A549 (cell line): ENCODE data around the gene ZNF423. TPM values are rescaled to one million over a fixed set of nuclear protein-coding genes. Genes with fewer than 3 reads are reported as not detected.

Experiments used
- ATAC-seq, 2 experiments: fragments of 200-7000 bp in 1 of 2; fragments of >200 bp in 1 of 2; cut with Nextera tagmentation in 1 of 2; cut with Tn5 transposase in 1 of 2; 3 replicates each; pipeline versions ENCODE4 v1.8.0 to v1.9.1; 2018 to 2020; ENCODE audit warnings: mild to moderate bottlenecking in 1 of 2, moderate library complexity in 1 of 2
- CTCF ChIA-PET: fragments of 300-600 bp; sonication (Branson Sonifier 250); formaldehyde crosslinking; extraction: SDS; loops from one replicate; lab custom pipeline; 2021; ENCODE audit warnings: antibody characterized with exemption, inconsistent platforms; lab: Yijun Ruan, JAX
- POLR2A ChIA-PET: fragments of 350-600 bp; formaldehyde crosslinking; extraction: SDS; loops from one replicate; lab custom pipeline; 2021; ENCODE audit warnings: antibody characterized with exemption, inconsistent platforms; lab: Yijun Ruan, JAX
- DNase-seq, 2 experiments: peaks; one replicate each; pipeline versions ENCODE4 v3.0.0 to v3.0.0-alpha.2; 2011 to 2016; ENCODE audit warnings: low read depth in 1 of 2, low spot score in 1 of 2
- FAIRE-seq: peaks from 2 replicates; lab custom pipeline; 2011; peaks lifted over from hg19 to GRCh38; lab: Jason Lieb, UNC
- H3K27ac ChIP-seq, 2 experiments: fragments of >200 bp; sonication (Bioruptor Twin); formaldehyde crosslinking; 3 replicates each; pipeline ENCODE4 v1.5.1; 2016 to 2017
- H3K4me1 ChIP-seq: fragments of >200 bp; sonication (Bioruptor Twin); formaldehyde crosslinking; 3 replicates; pipeline ENCODE4 v1.6.1; 2016
- H3K4me2 ChIP-seq: fragments of >200 bp; sonication (Bioruptor Twin); formaldehyde crosslinking; 3 replicates; pipeline ENCODE4 v1.6.1; 2016
- H3K4me3 ChIP-seq: fragments of >200 bp; sonication (Bioruptor Twin); formaldehyde crosslinking; 3 replicates; pipeline ENCODE4 v1.5.1; 2016
- H3K9me3 ChIP-seq: fragments of >200 bp; sonication (Bioruptor Twin); formaldehyde crosslinking; 3 replicates; pipeline ENCODE4 v1.6.1; 2016
- BHLHE40 ChIP-seq: IDR thresholded peaks from 2 replicates; pipeline ENCODE4 v1.6.1; 2012; ENCODE audit warnings: low read depth, low read length, inconsistent platforms
- CEBPB ChIP-seq, 2 experiments: fragments of >200 bp in 1 of 2; sonication (Bioruptor Twin) in 1 of 2; formaldehyde crosslinking in 1 of 2; IDR thresholded peaks; 2 replicates each; pipeline ENCODE4 v1.6.1; 2012 to 2016
- CHD4 ChIP-seq: fragments of 200-600 bp; sonication (generic); IDR thresholded peaks from 2 replicates; pipeline ENCODE4 v1.6.1; 2016; ENCODE audit warnings: antibody characterized with exemption, mild to moderate bottlenecking, borderline replicate concordance
- CTCF ChIP-seq: fragments of >200 bp; sonication (Bioruptor Twin); formaldehyde crosslinking; IDR thresholded peaks from 3 replicates; pipeline ENCODE4 v1.5.1; 2016
- E2F6 ChIP-seq: IDR thresholded peaks from 2 replicates; pipeline ENCODE4 v1.6.1; 2012; ENCODE audit warnings: low read depth, borderline replicate concordance
- EP300 ChIP-seq, 2 experiments: fragments of >200 bp; sonication (Bioruptor Twin); formaldehyde crosslinking; IDR thresholded peaks; 2 replicates in 1 of 2; 3 replicates in 1 of 2; pipeline ENCODE4 v1.6.1; 2016 to 2017
- FOSL2 ChIP-seq, 2 experiments: fragments of 450-650 bp in 1 of 2; fragments of >200 bp in 1 of 2; sonication (Bioruptor Twin) in 1 of 2; formaldehyde crosslinking; IDR thresholded peaks; 2 replicates each; pipeline versions ENCODE4 v1.5.0 to v1.6.1; 2016 to 2020; ENCODE audit warnings: mild to moderate bottlenecking in 1 of 2, moderate library complexity in 1 of 2
- HEYL ChIP-seq: fragments of 250-450 bp; sonication (Bioruptor Pico); IDR thresholded peaks from 2 replicates; pipeline ENCODE4 v1.8.0; 2021; ENCODE audit warnings: mild to moderate bottlenecking, moderate library complexity
- HOXA7 ChIP-seq: fragments of 250-450 bp; sonication (Bioruptor Pico); IDR thresholded peaks from 2 replicates; pipeline ENCODE4 v1.5.0; 2020; ENCODE audit warnings: mild to moderate bottlenecking, moderate library complexity
- HOXB13 ChIP-seq: fragments of 250-450 bp; sonication (Bioruptor Pico); IDR thresholded peaks from 2 replicates; pipeline ENCODE4 v1.5.0; 2020; ENCODE audit warnings: low read depth, mild to moderate bottlenecking, moderate library complexity
- HOXB5 ChIP-seq: fragments of 250-450 bp; sonication (Bioruptor Pico); IDR thresholded peaks from 2 replicates; pipeline ENCODE4 v1.5.0; 2020; ENCODE audit warnings: mild to moderate bottlenecking, moderate library complexity
- KDM1A ChIP-seq: fragments of 200-600 bp; sonication (generic); IDR thresholded peaks from 2 replicates; pipeline ENCODE4 v1.6.1; 2016; ENCODE audit warnings: low read depth, mild to moderate bottlenecking
- KDM5A ChIP-seq: fragments of 200-600 bp; sonication (generic); IDR thresholded peaks from 2 replicates; pipeline ENCODE4 v1.6.1; 2016; ENCODE audit warnings: antibody characterized with exemption, mild to moderate bottlenecking
- RAD21 ChIP-seq, 2 experiments: fragments of >200 bp in 1 of 2; sonication (Bioruptor Twin) in 1 of 2; formaldehyde crosslinking in 1 of 2; IDR thresholded peaks in 1 of 2; conservative IDR thresholded peaks in 1 of 2; 2 replicates in 1 of 2; 3 replicates in 1 of 2; pipeline ENCODE4 v1.6.1; 2012 to 2018; ENCODE audit warnings: inconsistent platforms in 1 of 2
- RCOR1 ChIP-seq: fragments of 150-350 bp; IDR thresholded peaks from 2 replicates; pipeline ENCODE4 v1.6.1; 2014; ENCODE audit warnings: antibody characterized with exemption, low read length, low read depth
- RFX5 ChIP-seq: fragments of 450-650 bp; IDR thresholded peaks from 2 replicates; pipeline ENCODE4 v1.7.1; 2014; ENCODE audit warnings: antibody characterized with exemption, mild to moderate bottlenecking, moderate library complexity
- RNF2 ChIP-seq: fragments of 200-600 bp; sonication (generic); IDR thresholded peaks from 2 replicates; pipeline ENCODE4 v1.6.1; 2016; ENCODE audit warnings: low read depth, mild to moderate bottlenecking, antibody characterized with exemption, moderate library complexity, borderline replicate concordance
- SMC3 ChIP-seq: fragments of >200 bp; sonication (Bioruptor Twin); formaldehyde crosslinking; IDR thresholded peaks from 3 replicates; pipeline ENCODE4 v1.6.1; 2018; ENCODE audit warnings: inconsistent platforms
- TP53 ChIP-seq: fragments of 250-450 bp; sonication (Bioruptor Pico); IDR thresholded peaks from 2 replicates; pipeline ENCODE4 v1.5.0; 2021; ENCODE audit warnings: mild to moderate bottlenecking, moderate library complexity
- ZC3H11A ChIP-seq: fragments of 450-650 bp; IDR thresholded peaks from 2 replicates; pipeline ENCODE4 v1.6.1; 2014; ENCODE audit warnings: antibody characterized with exemption, mild to moderate bottlenecking
- ZFP36 ChIP-seq: fragments of 450-650 bp; IDR thresholded peaks from 2 replicates; pipeline ENCODE4 v1.6.1; 2014; ENCODE audit warnings: borderline replicate concordance; ENCODE audit not compliant: partially characterized antibody
- ZNF302 ChIP-seq: fragments of 250-450 bp; sonication (Bioruptor Pico); IDR thresholded peaks from 2 replicates; pipeline ENCODE4 v1.9.0; 2021; ENCODE audit warnings: inconsistent platforms, mild to moderate bottlenecking, moderate library complexity
- ZSCAN20 ChIP-seq: fragments of 250-450 bp; sonication (Bioruptor Pico); IDR thresholded peaks from 2 replicates; pipeline ENCODE4 v1.8.0; 2022; ENCODE audit warnings: mild to moderate bottlenecking, moderate library complexity
- WGBS: methylation state at CpG from one replicate; pipeline ENCODE4 v1.1.6; 2017; ENCODE audit errors: missing lambda C conversion rate; 5-methylcytosine and 5-hydroxymethylcytosine counted together
- polyA plus RNA-seq, 4 experiments: library from polyadenylated mRNA; depleted of rRNA in 3 of 4; stranded (reverse); fragments of >200 nt; fragmentation: RNase III in 1 of 4; extraction: RNeasy Plus Mini Kit Qiagen cat#74134 plus additional on column Dnase treatment in 1 of 4; gene quantifications; 2 replicates in 3 of 4; 3 replicates in 1 of 4; pipeline ENCODE4 v1.2.3, GENCODE V29; 2011 to 2017
- TF ChIP-seq, protein P1 (sequence below): IDR thresholded peaks from 2 replicates; pipeline ENCODE4 v1.6.1; 2012
- TF ChIP-seq, protein P2 (sequence below): fragments of 450-650 bp; IDR thresholded peaks from 2 replicates; pipeline ENCODE4 v1.6.1; 2014; ENCODE audit warnings: antibody characterized with exemption
- TF ChIP-seq, protein P3 (sequence below): fragments of >200 bp; sonication (Bioruptor Twin); formaldehyde crosslinking; IDR thresholded peaks from 2 replicates; pipeline ENCODE4 v1.6.1; 2016

The ZNF423 gene
- polyA plus RNA-seq, 2 of the 4 experiments (the other 2 are of a cell fraction), result 0.04 to 0.10 TPM

DNA sequence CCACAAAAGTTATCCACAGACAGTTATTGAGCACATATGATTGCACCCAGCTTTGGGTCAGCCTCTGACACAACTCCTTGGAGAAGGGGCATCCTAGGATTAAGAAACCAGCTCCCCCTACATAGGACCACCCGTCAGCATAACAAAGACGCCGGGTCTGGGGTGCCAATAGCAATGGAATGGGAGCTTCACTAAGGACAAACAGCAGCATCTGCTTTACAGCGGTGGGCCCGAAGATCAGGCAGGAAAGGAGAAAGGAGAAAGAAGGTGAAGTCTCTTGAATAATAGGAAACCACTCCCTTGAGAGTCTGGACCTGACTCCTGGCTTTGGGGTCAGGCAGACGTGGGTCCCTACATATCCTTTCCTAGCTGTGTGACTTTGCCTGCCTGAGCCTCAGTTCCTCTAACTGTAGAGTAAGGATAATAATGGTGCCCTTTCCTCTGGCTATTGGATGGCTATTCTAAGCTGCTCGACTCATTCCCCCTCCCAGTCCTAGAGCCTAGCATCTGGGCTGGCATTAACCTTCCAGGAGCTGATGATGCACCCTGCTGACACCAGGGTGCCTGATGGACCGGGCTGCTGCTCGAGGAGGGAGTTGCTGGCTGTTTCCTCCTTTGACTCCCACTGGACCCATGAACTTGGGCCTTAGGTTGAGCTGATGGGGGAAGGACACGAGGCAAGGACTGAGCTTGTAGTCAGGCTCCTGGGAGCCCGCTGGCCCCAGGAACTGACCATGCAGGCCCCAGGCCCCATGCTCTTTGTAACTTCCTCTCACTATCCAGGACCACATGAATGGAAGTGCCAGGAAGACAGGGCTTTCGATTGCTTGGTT is 388.2 kb downstream of the ZNF423 start:
- no peak for ATAC-seq
- TF ChIP-seq, protein P1, sequence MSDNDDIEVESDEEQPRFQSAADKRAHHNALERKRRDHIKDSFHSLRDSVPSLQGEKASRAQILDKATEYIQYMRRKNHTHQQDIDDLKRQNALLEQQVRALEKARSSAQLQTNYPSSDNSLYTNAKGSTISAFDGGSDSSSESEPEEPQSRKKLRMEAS, result no peak
- no peak for TF ChIP-seq ZFP36
- no peak for TF ChIP-seq HOXA7 (CRISPR knock-in tag)
- no peak for TF ChIP-seq E2F6
- no peak for TF ChIP-seq EP300 (IDR thresholded peaks at IDR 0.05)
- no peak for TF ChIP-seq BHLHE40
- no peak for TF ChIP-seq TP53 (CRISPR knock-in tag)
- TF ChIP-seq CTCF, result no peak
- no peak for TF ChIP-seq ZSCAN20 (CRISPR knock-in tag)
- no peak for TF ChIP-seq RCOR1
- TF ChIP-seq, protein P2, sequence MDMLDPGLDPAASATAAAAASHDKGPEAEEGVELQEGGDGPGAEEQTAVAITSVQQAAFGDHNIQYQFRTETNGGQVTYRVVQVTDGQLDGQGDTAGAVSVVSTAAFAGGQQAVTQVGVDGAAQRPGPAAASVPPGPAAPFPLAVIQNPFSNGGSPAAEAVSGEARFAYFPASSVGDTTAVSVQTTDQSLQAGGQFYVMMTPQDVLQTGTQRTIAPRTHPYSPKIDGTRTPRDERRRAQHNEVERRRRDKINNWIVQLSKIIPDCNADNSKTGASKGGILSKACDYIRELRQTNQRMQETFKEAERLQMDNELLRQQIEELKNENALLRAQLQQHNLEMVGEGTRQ, result no peak
- TF ChIP-seq ZNF302 (CRISPR knock-in tag), result no peak
- ChIA-PET POLR2A (no interaction called here), CTCF (no interaction called here)
- WGBS, result 10% methylated on average over 10 of the region's 12 CpGs
- no peak overlapping the region for H3K4me2 ChIP-seq
- no peak overlapping the region for H3K4me3 ChIP-seq
- no peaks in the 10 kb centered on the region for H3K9me3 ChIP-seq
- no peak for DNase-seq
- no peak for FAIRE-seq
- no peak overlapping the region for H3K27ac ChIP-seq
- no peaks in the 10 kb centered on the region for H3K4me1 ChIP-seq

DNA sequence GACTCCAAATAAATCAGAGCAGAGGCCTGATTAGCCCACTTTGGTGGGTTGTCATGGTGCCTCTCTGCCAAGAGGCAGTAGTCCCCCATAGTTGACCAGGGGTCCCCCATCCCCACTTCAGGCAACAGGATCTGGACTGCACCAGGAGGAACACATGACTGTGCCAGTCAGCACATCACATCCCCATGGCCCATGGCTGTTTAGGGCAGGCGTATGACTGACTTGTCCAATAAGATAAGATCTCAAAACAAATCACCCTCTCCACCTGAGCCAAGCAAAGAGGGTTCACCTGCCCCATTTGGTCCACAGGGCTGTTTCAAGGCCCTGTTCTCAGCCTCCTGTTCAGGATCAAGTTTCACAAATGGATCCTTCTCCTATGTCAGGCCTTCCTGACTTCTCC is 389.0 kb downstream of the ZNF423 start:
- no peak overlapping the region for H3K4me2 ChIP-seq
- no peak overlapping the region for H3K4me3 ChIP-seq
- ATAC-seq, result no peak
- POLR2A ChIA-PET, result no interaction called here
- no peak overlapping the region for H3K27ac ChIP-seq
- TF ChIP-seq KDM5A, result no peak
- no peak for TF ChIP-seq EP300 (IDR thresholded peaks at IDR 0.05)
- TF ChIP-seq ZC3H11A, result no peak
- TF ChIP-seq, protein P1, result no peak
- no peak for TF ChIP-seq BHLHE40
- TF ChIP-seq, protein P3, sequence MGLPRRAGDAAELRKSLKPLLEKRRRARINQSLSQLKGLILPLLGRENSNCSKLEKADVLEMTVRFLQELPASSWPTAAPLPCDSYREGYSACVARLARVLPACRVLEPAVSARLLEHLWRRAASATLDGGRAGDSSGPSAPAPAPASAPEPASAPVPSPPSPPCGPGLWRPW, result no peak
- TF ChIP-seq FOSL2 (IDR thresholded peaks at IDR 0.05), result no peak
- no peak for TF ChIP-seq FOSL2 (CRISPR knock-in tag; IDR thresholded peaks at IDR 0.05)
- TF ChIP-seq, all 56 proteins: peak for 0
- FAIRE-seq (no peak), DNase-seq (no peak)
- WGBS, result 33% methylated on average over 1 of the region's 1 CpG
- no peaks in the 10 kb centered on the region for H3K9me3 ChIP-seq
- CTCF ChIA-PET, result no interaction called here
- H3K4me1 ChIP-seq, result no peaks in the 10 kb centered on the region

DNA sequence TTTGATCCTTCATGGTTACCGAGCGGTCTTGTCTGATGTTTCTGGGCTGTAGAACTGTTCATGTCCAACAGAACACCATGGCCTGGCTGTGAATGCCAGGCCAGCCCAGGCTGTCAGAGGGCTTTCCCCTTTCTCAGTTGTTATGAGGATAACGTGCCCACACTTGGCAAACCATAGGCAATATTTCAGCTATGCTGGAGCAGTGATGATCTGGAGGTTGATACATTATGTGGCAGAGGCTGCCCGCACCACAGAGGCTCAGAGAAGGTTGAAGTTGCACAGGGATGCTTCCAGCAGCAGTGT is 389.4 kb downstream of the ZNF423 start:
- H3K4me2 ChIP-seq, result no peak overlapping the region
- DNase-seq, result no peak
- WGBS, result 47% methylated on average over 4 of the region's 4 CpGs
- TF ChIP-seq HEYL (no peak), EP300 (IDR thresholded peaks at IDR 0.05) (no peak), RFX5 (no peak), HOXB13 (CRISPR knock-in tag) (no peak), CEBPB (IDR thresholded peaks at IDR 0.05) (no peak), SMC3 (no peak), HOXB5 (CRISPR knock-in tag) (no peak), RAD21 (conservative IDR thresholded peaks at IDR 0.05 in 1 of 2, IDR thresholded peaks at IDR 0.05 in 1 of 2) (no peak), RNF2 (no peak), KDM1A (no peak), E2F6 (no peak), CHD4 (no peak), TP53 (CRISPR knock-in tag) (no peak)
- H3K4me1 ChIP-seq, result no peaks in the 10 kb centered on the region
- no peak for FAIRE-seq
- CTCF ChIA-PET, result no interaction called here
- H3K9me3 ChIP-seq, result no peaks in the 10 kb centered on the region
- H3K4me3 ChIP-seq, result no peak overlapping the region
- no peak overlapping the region for H3K27ac ChIP-seq
- POLR2A ChIA-PET, result no interaction called here
- ATAC-seq, result no peak
